ENCODE measurements around the gene ADCK2.

DNA sequence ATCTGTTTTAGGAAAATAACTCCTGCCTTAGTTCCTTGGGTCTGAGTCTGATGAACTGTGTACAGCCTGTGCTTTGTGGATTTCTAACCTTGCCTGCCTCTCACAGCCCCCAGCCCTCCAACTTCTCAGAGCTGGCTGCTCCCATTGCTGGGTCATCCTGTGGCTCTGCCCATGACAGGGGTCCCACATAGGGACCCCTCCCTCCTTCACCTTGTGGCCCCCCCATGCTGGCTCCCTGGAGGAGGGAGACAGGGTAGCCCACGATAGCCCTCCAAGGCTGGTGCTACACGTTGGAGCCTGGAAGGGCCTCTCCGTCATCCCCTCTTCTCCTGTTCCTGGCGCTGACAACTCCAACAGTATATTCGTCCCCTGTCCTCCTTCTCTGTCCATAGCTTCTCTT lies 29.3 kb upstream of the ADCK2 start:
- TF ChIP-seq, protein P1, sequence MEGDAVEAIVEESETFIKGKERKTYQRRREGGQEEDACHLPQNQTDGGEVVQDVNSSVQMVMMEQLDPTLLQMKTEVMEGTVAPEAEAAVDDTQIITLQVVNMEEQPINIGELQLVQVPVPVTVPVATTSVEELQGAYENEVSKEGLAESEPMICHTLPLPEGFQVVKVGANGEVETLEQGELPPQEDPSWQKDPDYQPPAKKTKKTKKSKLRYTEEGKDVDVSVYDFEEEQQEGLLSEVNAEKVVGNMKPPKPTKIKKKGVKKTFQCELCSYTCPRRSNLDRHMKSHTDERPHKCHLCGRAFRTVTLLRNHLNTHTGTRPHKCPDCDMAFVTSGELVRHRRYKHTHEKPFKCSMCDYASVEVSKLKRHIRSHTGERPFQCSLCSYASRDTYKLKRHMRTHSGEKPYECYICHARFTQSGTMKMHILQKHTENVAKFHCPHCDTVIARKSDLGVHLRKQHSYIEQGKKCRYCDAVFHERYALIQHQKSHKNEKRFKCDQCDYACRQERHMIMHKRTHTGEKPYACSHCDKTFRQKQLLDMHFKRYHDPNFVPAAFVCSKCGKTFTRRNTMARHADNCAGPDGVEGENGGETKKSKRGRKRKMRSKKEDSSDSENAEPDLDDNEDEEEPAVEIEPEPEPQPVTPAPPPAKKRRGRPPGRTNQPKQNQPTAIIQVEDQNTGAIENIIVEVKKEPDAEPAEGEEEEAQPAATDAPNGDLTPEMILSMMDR (IDR thresholded peaks at IDR 0.05; ENCODE audit: low read depth, low read length, missing input control) = no peak
- TF ChIP-seq, protein P2, sequence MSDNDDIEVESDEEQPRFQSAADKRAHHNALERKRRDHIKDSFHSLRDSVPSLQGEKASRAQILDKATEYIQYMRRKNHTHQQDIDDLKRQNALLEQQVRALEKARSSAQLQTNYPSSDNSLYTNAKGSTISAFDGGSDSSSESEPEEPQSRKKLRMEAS (IDR thresholded peaks at IDR 0.05) = no peak
- TF ChIP-seq JUND (IDR thresholded peaks at IDR 0.05) = no peak

All from liver (tissue), 3 donors.